Hepatocyte (in vitro differentiated cells): ENCODE measurements around the gene MRPL45. TPM values are rescaled to one million over a fixed set of nuclear protein-coding genes. Genes with fewer than 3 reads are reported as not detected.

Experiments used
- DNase-seq: peaks from one replicate; pipeline ENCODE4 v3.0.0-alpha.2; 2016; ENCODE audit warnings: low spot score
- H2AFZ ChIP-seq: fragments of 200-600 bp; sonication (generic); 2 replicates; pipeline ENCODE4 v1.6.0; 2016; ENCODE audit warnings: antibody characterized with exemption, mild to moderate bottlenecking
- H3K27ac ChIP-seq: fragments of 200-600 bp; sonication (generic); 2 replicates; pipeline ENCODE4 v1.5.1; 2016; ENCODE audit warnings: mild to moderate bottlenecking
- H3K27me3 ChIP-seq: fragments of 200-600 bp; sonication (generic); 2 replicates; pipeline ENCODE4 v1.6.1; 2016
- H3K36me3 ChIP-seq: fragments of 200-600 bp; sonication (generic); replicated peaks from 2 replicates; pipeline ENCODE4 v1.5.1; 2016; ENCODE audit warnings: low read depth; ENCODE audit not compliant: insufficient read depth
- H3K4me1 ChIP-seq: fragments of 200-600 bp; sonication (generic); 2 replicates; pipeline ENCODE4 v1.5.1; 2016; ENCODE audit warnings: mild to moderate bottlenecking, moderate library complexity; ENCODE audit not compliant: insufficient read depth
- H3K4me2 ChIP-seq: fragments of 200-600 bp; sonication (generic); 2 replicates; pipeline ENCODE4 v1.6.0; 2016
- H3K4me3 ChIP-seq: fragments of 200-600 bp; sonication (generic); 2 replicates; pipeline ENCODE4 v1.5.1; 2016; ENCODE audit warnings: mild to moderate bottlenecking
- H3K79me2 ChIP-seq: fragments of 200-600 bp; sonication (generic); 2 replicates; pipeline ENCODE4 v1.6.0; 2017; ENCODE audit warnings: mild to moderate bottlenecking
- H3K9me2 ChIP-seq: fragments of 200-600 bp; sonication (generic); replicated peaks from 2 replicates; pipeline ENCODE4 v1.6.0; 2017; ENCODE audit warnings: mild to moderate bottlenecking; ENCODE audit not compliant: insufficient read depth
- H3K9me3 ChIP-seq: fragments of 200-600 bp; sonication (generic); 2 replicates; pipeline ENCODE4 v1.5.1; 2016; ENCODE audit warnings: low read depth, mild to moderate bottlenecking
- H4K20me1 ChIP-seq: fragments of 200-600 bp; sonication (generic); 2 replicates; pipeline ENCODE4 v1.6.0; 2016; ENCODE audit warnings: mild to moderate bottlenecking; ENCODE audit not compliant: insufficient read depth, poor library complexity, severe bottlenecking
- EZH2 ChIP-seq: fragments of 200-600 bp; sonication (generic); IDR thresholded peaks from 2 replicates; pipeline ENCODE4 v1.6.1; 2016; ENCODE audit warnings: antibody characterized with exemption, mild to moderate bottlenecking, borderline replicate concordance
- EZH2phosphoT487 ChIP-seq: fragments of 200-600 bp; sonication (generic); IDR thresholded peaks from one replicate; pipeline ENCODE4 v1.6.1; 2018; ENCODE audit warnings: antibody characterized with exemption, mild to moderate bottlenecking, low read depth, moderate library complexity; ENCODE audit not compliant: unreplicated experiment, severe bottlenecking
- WGBS: methylation state at CpG from one replicate; pipeline ENCODE4 v1.1.6; 2016; ENCODE audit warnings: low lambda C conversion rate; ENCODE audit errors: missing lambda C conversion rate; 5-methylcytosine and 5-hydroxymethylcytosine counted together
- polyA plus RNA-seq: library from polyadenylated mRNA; unstranded; fragments of >200 nt; fragmentation: Nextera tagmentation; extraction: Ambion mirVana; gene quantifications from 2 replicates; pipeline ENCODE4 v1.2.1, GENCODE V29; 2016
- total RNA-seq: library from RNA; depleted of rRNA; stranded (reverse); fragments of >200 nt; gene quantifications from 2 replicates; pipeline ENCODE4 v1.2.3, GENCODE V29; 2014
- TF ChIP-seq, protein P1 (sequence below): fragments of 200-600 bp; sonication (generic); IDR thresholded peaks from 2 replicates; pipeline ENCODE4 v1.5.1; 2016; ENCODE audit warnings: antibody characterized with exemption, mild to moderate bottlenecking; ENCODE audit not compliant: poor library complexity

MRPL45 gene
- total and polyA plus RNA-seq, 2 experiments from 2014 or later, result 29.4 to 44.9 TPM

DNA sequence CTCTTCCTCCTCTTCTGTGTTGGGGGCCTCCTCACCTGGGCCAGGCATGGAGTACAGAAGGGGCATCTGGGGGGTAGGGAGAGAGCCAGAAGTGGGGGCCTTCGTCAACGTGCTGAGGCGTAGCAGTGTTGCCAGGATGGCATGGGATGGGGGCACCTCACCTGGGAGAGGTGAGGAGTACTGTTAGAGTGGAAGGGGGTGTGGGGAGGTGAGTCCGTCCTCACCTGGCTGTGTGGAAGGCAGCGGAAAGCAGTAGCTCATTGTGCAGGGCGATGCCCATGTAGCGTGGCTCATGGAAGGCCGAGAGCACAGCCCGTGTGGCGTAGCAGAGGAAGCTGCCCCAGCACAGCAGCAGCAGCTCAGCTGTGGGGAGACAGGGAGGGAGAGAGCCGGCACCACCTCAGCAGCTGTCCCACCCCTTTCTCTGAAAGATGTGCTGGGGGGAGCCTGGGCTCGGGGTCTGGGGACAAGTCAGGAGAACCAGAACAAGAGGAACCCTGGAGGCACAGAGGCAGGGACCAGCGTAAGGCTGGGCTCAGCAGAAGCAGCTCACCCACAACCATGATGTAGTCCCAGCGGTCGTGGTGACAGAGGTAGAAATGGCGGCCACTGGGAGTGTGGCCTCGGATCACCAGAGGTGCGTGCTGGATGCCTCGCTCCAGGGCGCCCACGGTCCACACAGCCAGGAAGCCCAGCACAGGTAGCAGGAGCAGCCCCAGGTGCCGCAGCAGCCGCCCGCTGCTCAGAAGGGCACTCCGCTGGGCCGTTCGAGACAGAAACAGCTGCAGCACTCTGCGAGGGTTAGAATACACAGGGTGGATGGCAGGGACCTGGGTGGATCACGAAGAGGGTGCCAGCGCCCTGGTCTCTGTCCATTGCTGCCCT is 37.8 kb downstream of the MRPL45 start:
- no peaks in the 10 kb centered on the region for H3K36me3 ChIP-seq
- no peak for DNase-seq
- H3K9me2 ChIP-seq, result no peaks in the 10 kb centered on the region
- H3K27me3 ChIP-seq, result no peaks in the 10 kb centered on the region
- no peaks in the 10 kb centered on the region for H3K79me2 ChIP-seq
- WGBS, result 90% methylated on average over 28 of the region's 30 CpGs
- no peak overlapping the region for H3K4me2 ChIP-seq
- no peak overlapping the region for H2AFZ ChIP-seq
- no peaks in the 10 kb centered on the region for H3K4me1 ChIP-seq
- no peak overlapping the region for H3K4me3 ChIP-seq
- H3K9me3 ChIP-seq, result no peaks in the 10 kb centered on the region
- TF ChIP-seq, protein P1, sequence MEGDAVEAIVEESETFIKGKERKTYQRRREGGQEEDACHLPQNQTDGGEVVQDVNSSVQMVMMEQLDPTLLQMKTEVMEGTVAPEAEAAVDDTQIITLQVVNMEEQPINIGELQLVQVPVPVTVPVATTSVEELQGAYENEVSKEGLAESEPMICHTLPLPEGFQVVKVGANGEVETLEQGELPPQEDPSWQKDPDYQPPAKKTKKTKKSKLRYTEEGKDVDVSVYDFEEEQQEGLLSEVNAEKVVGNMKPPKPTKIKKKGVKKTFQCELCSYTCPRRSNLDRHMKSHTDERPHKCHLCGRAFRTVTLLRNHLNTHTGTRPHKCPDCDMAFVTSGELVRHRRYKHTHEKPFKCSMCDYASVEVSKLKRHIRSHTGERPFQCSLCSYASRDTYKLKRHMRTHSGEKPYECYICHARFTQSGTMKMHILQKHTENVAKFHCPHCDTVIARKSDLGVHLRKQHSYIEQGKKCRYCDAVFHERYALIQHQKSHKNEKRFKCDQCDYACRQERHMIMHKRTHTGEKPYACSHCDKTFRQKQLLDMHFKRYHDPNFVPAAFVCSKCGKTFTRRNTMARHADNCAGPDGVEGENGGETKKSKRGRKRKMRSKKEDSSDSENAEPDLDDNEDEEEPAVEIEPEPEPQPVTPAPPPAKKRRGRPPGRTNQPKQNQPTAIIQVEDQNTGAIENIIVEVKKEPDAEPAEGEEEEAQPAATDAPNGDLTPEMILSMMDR, result no peak
- TF ChIP-seq EZH2phosphoT487 (no peak), EZH2 (no peak)
- H4K20me1 ChIP-seq, result no peaks in the 10 kb centered on the region
- H3K27ac ChIP-seq, result no peak overlapping the region

DNA sequence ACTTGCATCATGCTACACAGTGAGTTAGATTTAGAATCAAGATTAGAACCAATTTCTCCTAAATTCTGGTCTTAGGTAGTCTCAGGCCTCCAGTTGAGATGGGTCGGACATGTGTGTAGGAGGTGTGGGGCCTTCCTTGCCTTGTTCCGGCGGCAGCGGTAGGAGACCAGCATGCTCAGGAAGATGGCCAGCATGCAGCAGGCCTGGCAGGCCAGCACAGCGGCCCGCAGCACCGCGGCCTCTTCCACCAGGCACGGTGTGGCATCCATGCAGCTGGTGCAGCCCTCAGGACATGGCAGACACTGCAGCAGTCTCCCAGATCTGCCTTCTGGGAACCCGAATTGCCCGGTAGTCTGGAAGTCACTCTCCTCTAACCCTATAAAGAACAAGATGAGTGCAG is 39.9 kb downstream of the MRPL45 start:
- Histone ChIP-seq H3K4me1 (no peaks in the 10 kb centered on the region), H3K4me2 (no peak overlapping the region), H2AFZ (no peak overlapping the region), H3K79me2 (no peaks in the 10 kb centered on the region), H4K20me1 (no peaks in the 10 kb centered on the region), H3K9me2 (no peaks in the 10 kb centered on the region), H3K4me3 (no peak overlapping the region), H3K27me3 (no peaks in the 10 kb centered on the region), H3K27ac (no peak overlapping the region), H3K9me3 (no peaks in the 10 kb centered on the region), H3K36me3 (no peaks in the 10 kb centered on the region)
- TF ChIP-seq EZH2, result no peak
- no peak for TF ChIP-seq EZH2phosphoT487
- TF ChIP-seq, protein P1, result no peak
- DNase-seq, result no peak
- 96% methylated on average over 11 of the region's 11 CpGs for WGBS

DNA sequence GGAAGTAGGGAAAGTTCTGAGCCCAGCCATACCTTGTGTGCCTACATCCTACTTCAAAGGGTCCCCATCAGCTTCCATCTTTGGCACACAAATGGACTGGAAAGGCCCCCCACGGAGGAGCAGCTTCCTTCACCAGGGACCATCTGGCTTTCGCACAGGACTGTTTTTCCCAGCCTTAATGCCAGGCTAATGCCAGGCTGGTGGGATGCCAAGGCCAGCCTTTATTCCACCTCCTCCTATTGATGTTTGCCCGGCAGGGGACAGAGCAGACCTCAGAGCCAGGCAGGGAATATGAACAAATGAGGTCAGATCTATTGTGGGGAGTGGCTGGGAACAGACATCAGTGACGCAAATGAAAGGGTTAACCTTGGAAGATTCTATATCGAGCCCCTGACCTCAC is 41.1 kb downstream of the MRPL45 start:
- no peaks in the 10 kb centered on the region for H3K4me1 ChIP-seq
- no peak overlapping the region for H2AFZ ChIP-seq
- H3K36me3 ChIP-seq, result no peaks in the 10 kb centered on the region
- H3K9me2 ChIP-seq, result no peaks in the 10 kb centered on the region
- H3K4me2 ChIP-seq, result no peak overlapping the region
- no peaks in the 10 kb centered on the region for H3K9me3 ChIP-seq
- H3K27me3 ChIP-seq, result no peaks in the 10 kb centered on the region
- no peaks in the 10 kb centered on the region for H3K79me2 ChIP-seq
- no peak overlapping the region for H3K27ac ChIP-seq
- no peak for DNase-seq
- H4K20me1 ChIP-seq, result no peaks in the 10 kb centered on the region
- no peak overlapping the region for H3K4me3 ChIP-seq
- 86% methylated on average over 5 of the region's 5 CpGs for WGBS
- no peak for TF ChIP-seq EZH2
- TF ChIP-seq EZH2phosphoT487, result no peak
- TF ChIP-seq, protein P1, result no peak
